ENCODE measurements around the gene INTS2. TPM values are rescaled to one million over a fixed set of nuclear protein-coding genes. Genes with fewer than 3 reads are reported as not detected.

The INTS2 gene
- polyA plus RNA-seq, 1 donor (not counting 4 experiments of a cell fraction or from before 2014, with no cell fraction given), result 10.4 TPM

- no peak overlapping the region for H3K4me3 ChIP-seq (ENCODE audit: control insufficient read depth in 2 of 3, extremely low read depth in 1 of 3, insufficient read depth in 2 of 3, low read depth in 1 of 3, low read length in 3 of 3)
- no peaks in the 10 kb centered on the region for H3K9me1 ChIP-seq (ENCODE audit: control insufficient read depth, extremely low read depth, insufficient read depth, low read length)
- no peaks in the 10 kb centered on the region for H4K20me1 ChIP-seq (ENCODE audit: control insufficient read depth, extremely low read depth, insufficient read depth, low read length)
- dilution Hi-C loops (cut with MboI; ENCODE audit: extremely low pct_ligation_motif_present, low sequenced_read_pairs), result no loop called here
- no peak overlapping the region for H3K4me2 ChIP-seq (ENCODE audit: control insufficient read depth, extremely low read depth, insufficient read depth, low read depth, low read length)
- H3K9me3 ChIP-seq (ENCODE audit: control insufficient read depth, low read depth, low read length), result no peaks in the 10 kb centered on the region
- no peaks in the 10 kb centered on the region for H3K79me2 ChIP-seq (ENCODE audit: control insufficient read depth, insufficient read depth, low read length)
- H3K27me3 ChIP-seq (ENCODE audit: control insufficient read depth, extremely low read depth, insufficient read depth, low read length), result no peaks in the 10 kb centered on the region
- no peaks in the 10 kb centered on the region for H3K4me1 ChIP-seq (ENCODE audit: control insufficient read depth, extremely low read depth, insufficient read depth, low read length)
- TF ChIP-seq CTCF (optimal IDR thresholded peaks at IDR 0.05 in 1 of 3, IDR thresholded peaks at IDR 0.05 in 1 of 3, conservative IDR thresholded peaks at IDR 0.05 in 1 of 3; ENCODE audit: extremely low read depth in 1 of 3, insufficient read depth in 2 of 3, low read length in 3 of 3), result no peak
- TF ChIP-seq EZH2 (IDR thresholded peaks at IDR 0.05; ENCODE audit: low read length), result no peak
- H3K9ac ChIP-seq (ENCODE audit: control insufficient read depth, extremely low read depth, insufficient read depth, low read length), result no peak overlapping the region
- H3K27ac ChIP-seq (ENCODE audit: control insufficient read depth, insufficient read depth, low read length), result no peak overlapping the region
- FAIRE-seq, result no peak
- DNase-seq (ENCODE audit: low read depth, low spot score), result no peak
- no peak overlapping the region for H2AFZ ChIP-seq (ENCODE audit: control insufficient read depth, low read length)
- no peaks in the 10 kb centered on the region for H3K36me3 ChIP-seq (ENCODE audit: control insufficient read depth in 2 of 2, extremely low read depth in 1 of 2, insufficient read depth in 2 of 2, low read length in 2 of 2)
These were observed 78.1 kb downstream of the INTS2 start for GRCh38 chr17:61849674-61850073.

GRCh38 chr17:61848896-61849295 is 78.9 kb downstream of the INTS2 start:
- Histone ChIP-seq H4K20me1 (ENCODE audit: control insufficient read depth, extremely low read depth, insufficient read depth, low read length) (no peaks in the 10 kb centered on the region), H2AFZ (ENCODE audit: control insufficient read depth, low read length) (no peak overlapping the region), H3K27ac (ENCODE audit: control insufficient read depth, insufficient read depth, low read length) (no peak overlapping the region), H3K36me3 (ENCODE audit: control insufficient read depth in 2 of 2, extremely low read depth in 1 of 2, insufficient read depth in 2 of 2, low read length in 2 of 2) (no peaks in the 10 kb centered on the region), H3K9ac (ENCODE audit: control insufficient read depth, extremely low read depth, insufficient read depth, low read length) (no peak overlapping the region), H3K79me2 (ENCODE audit: control insufficient read depth, insufficient read depth, low read length) (no peaks in the 10 kb centered on the region), H3K4me1 (ENCODE audit: control insufficient read depth, extremely low read depth, insufficient read depth, low read length) (no peaks in the 10 kb centered on the region), H3K4me2 (ENCODE audit: control insufficient read depth, extremely low read depth, insufficient read depth, low read depth, low read length) (no peak overlapping the region), H3K4me3 (ENCODE audit: control insufficient read depth in 2 of 3, extremely low read depth in 1 of 3, insufficient read depth in 2 of 3, low read depth in 1 of 3, low read length in 3 of 3) (no peak overlapping the region), H3K9me1 (ENCODE audit: control insufficient read depth, extremely low read depth, insufficient read depth, low read length) (no peaks in the 10 kb centered on the region), H3K9me3 (ENCODE audit: control insufficient read depth, low read depth, low read length) (no peaks in the 10 kb centered on the region), H3K27me3 (ENCODE audit: control insufficient read depth, extremely low read depth, insufficient read depth, low read length) (no peaks in the 10 kb centered on the region)
- dilution Hi-C loops (cut with MboI; ENCODE audit: extremely low pct_ligation_motif_present, low sequenced_read_pairs), result no loop called here
- FAIRE-seq (no peak), DNase-seq (ENCODE audit: low read depth, low spot score) (no peak)
- no peak for TF ChIP-seq EZH2 (IDR thresholded peaks at IDR 0.05; ENCODE audit: low read length)
- no peak for TF ChIP-seq CTCF (optimal IDR thresholded peaks at IDR 0.05 in 1 of 3, IDR thresholded peaks at IDR 0.05 in 1 of 3, conservative IDR thresholded peaks at IDR 0.05 in 1 of 3; ENCODE audit: extremely low read depth in 1 of 3, insufficient read depth in 2 of 3, low read length in 3 of 3)
